ENCODE measurements around the gene HDGFL2. TPM values are rescaled to one million over a fixed set of nuclear protein-coding genes. Genes with fewer than 3 reads are reported as not detected.

Gene HDGFL2
- total and polyA plus RNA-seq, 4 donors = 36.5 to 47.0 (median 38.8) TPM

GRCh38 chr19:4521888-4522242 lies 49.8 kb downstream of the HDGFL2 start:
- H3K4me1 ChIP-seq (ENCODE audit: control insufficient read depth in 5 of 5, insufficient read depth in 5 of 5, low read length in 5 of 5) = peaks cover 0 to 4% (median 0%) of the 10 kb centered on the region in 5 donors
- no peaks in the 10 kb centered on the region for H3K9me3 ChIP-seq (ENCODE audit: control insufficient read depth in 4 of 4, insufficient read depth in 3 of 4, low read length in 3 of 4)
- H3K27me3 ChIP-seq (ENCODE audit: control insufficient read depth in 3 of 3, insufficient read depth in 3 of 3, low read length in 2 of 3) = no peaks in the 10 kb centered on the region
- H3K4me3 ChIP-seq = no peak overlapping the region
- no peak overlapping the region for H3K9ac ChIP-seq (ENCODE audit: insufficient read depth in 1 of 2, low read length in 2 of 2)
- DNase-seq = no peak
- TF ChIP-seq CTCF (IDR thresholded peaks at IDR 0.05; ENCODE audit: control extremely low read depth, extremely low read depth) = no peak
- H3K27ac ChIP-seq (ENCODE audit: low read depth in 1 of 2, low read length in 1 of 2) = no peak overlapping the region
- no peaks in the 10 kb centered on the region for H3K36me3 ChIP-seq (ENCODE audit: control insufficient read depth in 4 of 4, insufficient read depth in 4 of 4, low read length in 4 of 4)
- WGBS, 2 donors = 88 to 90% methylated on average over 5 of the region's 5 CpGs
- no peak for ATAC-seq (ENCODE audit: insufficient read depth, low FRiP score)

GRCh38 chr19:4522291-4523002 lies 50.4 kb downstream of the HDGFL2 start:
- no peak for DNase-seq
- ATAC-seq (ENCODE audit: insufficient read depth, low FRiP score) = no peak
- no peak for TF ChIP-seq CTCF (IDR thresholded peaks at IDR 0.05; ENCODE audit: control extremely low read depth, extremely low read depth)
- no peak overlapping the region for H3K9ac ChIP-seq (ENCODE audit: insufficient read depth in 1 of 2, low read length in 2 of 2)
- no peak overlapping the region for H3K27ac ChIP-seq (ENCODE audit: low read depth in 1 of 2, low read length in 1 of 2)
- H3K27me3 ChIP-seq (ENCODE audit: control insufficient read depth in 3 of 3, insufficient read depth in 3 of 3, low read length in 2 of 3) = no peaks in the 10 kb centered on the region
- H3K36me3 ChIP-seq (ENCODE audit: control insufficient read depth in 4 of 4, insufficient read depth in 4 of 4, low read length in 4 of 4) = no peaks in the 10 kb centered on the region
- peaks cover 0 to 4% (median 0%) of the 10 kb centered on the region in 5 donors for H3K4me1 ChIP-seq (ENCODE audit: control insufficient read depth in 5 of 5, insufficient read depth in 5 of 5, low read length in 5 of 5)
- H3K4me3 ChIP-seq = no peak overlapping the region
- H3K9me3 ChIP-seq (ENCODE audit: control insufficient read depth in 4 of 4, insufficient read depth in 3 of 4, low read length in 3 of 4) = no peaks in the 10 kb centered on the region
- WGBS, 2 donors = 90 to 94% methylated on average over 15 of the region's 15 CpGs

GRCh38 chr19:4523306-4524110 lies 51.4 kb downstream of the HDGFL2 start:
- no peak for DNase-seq

More at GRCh38 chr19:4523306-4524110, 51.4 kb downstream of the HDGFL2 start:
- peak; percentile 42 for ATAC-seq (ENCODE audit: insufficient read depth, low FRiP score)
- Histone ChIP-seq H3K4me1 (ENCODE audit: control insufficient read depth in 5 of 5, insufficient read depth in 5 of 5, low read length in 5 of 5) (peaks cover 0 to 4% (median 0%) of the 10 kb centered on the region in 5 donors), H3K27me3 (ENCODE audit: control insufficient read depth in 3 of 3, insufficient read depth in 3 of 3, low read length in 2 of 3) (no peaks in the 10 kb centered on the region), H3K27ac (ENCODE audit: low read depth in 1 of 2, low read length in 1 of 2) (no peak overlapping the region), H3K9ac (ENCODE audit: insufficient read depth in 1 of 2, low read length in 2 of 2) (no peak overlapping the region), H3K9me3 (ENCODE audit: control insufficient read depth in 4 of 4, insufficient read depth in 3 of 4, low read length in 3 of 4) (no peaks in the 10 kb centered on the region), H3K4me3 (no peak overlapping the region), H3K36me3 (ENCODE audit: control insufficient read depth in 4 of 4, insufficient read depth in 4 of 4, low read length in 4 of 4) (no peaks in the 10 kb centered on the region)
- TF ChIP-seq CTCF (IDR thresholded peaks at IDR 0.05; ENCODE audit: control extremely low read depth, extremely low read depth) = peak; percentile 23
- WGBS, 2 donors = 77 to 79% methylated on average over 52 to 53 of the region's 53 CpGs

Measured in lung (tissue), 12 donors.